ENCODE results near the gene SEC16B.
A peak's percentile ranks its signal among the peaks of the same experiment; 100 is the strongest.

The SEC16B gene

DNA sequence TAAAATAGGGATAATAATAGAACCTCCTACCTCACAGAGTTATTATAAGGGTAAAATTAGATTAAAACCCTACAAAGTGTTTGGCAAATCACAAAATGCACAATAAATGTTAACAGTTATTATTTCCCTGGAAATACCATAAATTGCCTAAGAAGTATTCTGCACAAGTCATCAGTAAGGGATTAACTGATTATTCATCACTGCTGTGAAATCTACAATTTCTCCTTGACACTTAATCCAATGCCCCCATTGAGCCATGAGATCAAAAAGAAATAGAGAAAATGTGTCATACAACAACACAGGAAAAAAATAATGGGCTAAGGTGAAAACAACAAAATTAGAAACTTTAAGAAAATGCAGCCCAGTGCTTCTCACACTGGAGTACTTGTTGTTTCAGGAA, 6.7 kb upstream of the SEC16B start:
- no peak for DNase-seq

DNA sequence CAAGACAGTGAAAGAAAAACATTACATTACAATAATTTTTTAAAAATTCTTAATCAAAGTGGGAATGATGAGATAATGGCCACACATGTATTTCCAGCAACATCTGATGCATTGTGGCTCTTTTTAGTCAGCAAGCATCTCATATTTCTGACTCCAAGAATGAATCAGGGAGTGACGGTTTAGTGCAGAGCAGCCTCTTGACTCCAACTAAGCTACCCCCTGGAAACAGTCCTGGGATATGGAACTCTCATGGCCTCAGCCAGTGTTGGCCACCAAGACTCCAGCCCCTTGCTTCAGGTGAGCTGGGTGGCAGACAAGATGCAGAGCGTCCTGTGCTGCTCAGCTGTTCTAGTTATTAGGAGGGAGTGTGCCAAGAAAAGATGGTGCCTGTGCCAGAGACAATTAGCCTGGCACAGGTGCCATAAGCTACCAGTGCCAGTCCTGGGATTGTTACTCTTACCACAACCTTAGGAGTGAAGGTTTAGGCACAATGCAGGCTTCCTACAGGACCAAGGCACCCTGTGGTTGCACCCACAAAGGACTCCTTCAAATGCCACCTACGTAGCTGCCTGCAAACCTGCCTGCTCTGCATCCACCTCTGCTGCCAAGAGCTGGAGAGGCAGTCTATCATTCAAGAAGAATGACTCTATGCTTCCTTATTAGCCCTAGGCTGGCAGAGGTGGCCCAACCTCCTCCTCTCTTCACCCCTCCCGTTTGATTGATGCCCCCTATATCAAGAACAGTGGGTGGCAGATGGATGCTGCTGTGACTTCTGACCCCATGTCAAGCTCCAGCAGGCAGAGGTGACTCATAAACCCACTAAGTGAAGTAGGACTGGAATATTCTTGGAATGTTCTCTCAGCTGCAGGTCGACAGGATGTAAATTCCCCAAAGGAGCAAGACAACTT, 6.0 kb upstream of the SEC16B start:
- DNase-seq = no peak

DNA sequence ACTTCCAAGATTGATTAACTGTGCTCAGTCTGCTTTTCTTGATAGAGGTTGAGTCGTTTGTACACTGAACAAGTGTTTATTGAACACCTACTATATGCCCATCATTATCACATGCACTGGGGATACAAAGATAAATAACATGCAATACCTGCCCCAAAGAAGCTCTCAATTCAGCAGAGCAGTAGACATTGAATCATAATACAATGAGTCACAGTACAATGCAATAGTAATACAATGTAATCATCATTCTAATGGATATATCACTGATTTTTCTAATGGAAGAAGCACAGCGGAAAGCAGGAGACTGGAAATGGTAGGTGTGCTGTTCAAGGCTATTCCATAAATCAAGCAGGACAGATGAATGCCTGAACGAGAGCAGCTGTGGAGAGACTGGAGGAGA, 3.7 kb upstream of the SEC16B start:
- no peak for DNase-seq

DNA sequence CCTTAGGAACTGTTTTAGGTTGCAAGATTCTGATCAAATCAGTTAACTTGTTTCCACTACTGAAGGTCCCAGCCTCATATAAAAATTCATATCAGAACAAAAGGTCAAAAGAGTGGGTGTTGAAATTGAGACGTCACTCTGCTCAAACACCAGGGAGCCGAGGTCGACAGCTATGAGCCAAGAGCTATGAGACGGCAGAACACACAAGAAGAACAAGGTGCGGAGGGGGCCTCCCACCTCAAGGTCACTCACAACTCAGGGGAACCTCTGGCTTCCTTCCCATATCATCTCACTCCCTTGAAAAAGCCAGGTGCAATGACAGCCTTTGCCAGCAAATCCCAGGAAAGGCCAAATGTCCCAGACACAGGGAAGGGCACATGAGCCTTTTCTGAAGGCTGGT, 749 bp downstream of the SEC16B start:
- no peak for DNase-seq

DNA sequence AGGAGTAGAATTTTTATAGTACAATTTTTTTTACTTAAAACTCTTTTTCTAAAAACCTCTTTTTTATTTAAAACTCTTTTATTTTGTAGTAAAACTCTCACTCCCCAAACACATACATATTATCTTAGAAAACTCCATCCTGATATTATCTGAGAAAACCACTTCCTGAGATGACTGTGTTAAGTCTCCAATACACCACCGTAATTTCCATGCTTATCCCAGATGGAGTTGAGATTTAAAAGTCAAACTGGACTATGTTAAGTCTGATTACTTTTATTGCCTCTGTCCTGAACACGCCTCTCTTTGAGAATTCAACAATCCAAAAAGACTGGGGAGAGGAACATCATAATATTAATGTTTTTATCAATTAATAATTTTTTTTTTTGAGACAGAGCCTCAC, 3.7 kb downstream of the SEC16B start:
- no peak for DNase-seq

DNA sequence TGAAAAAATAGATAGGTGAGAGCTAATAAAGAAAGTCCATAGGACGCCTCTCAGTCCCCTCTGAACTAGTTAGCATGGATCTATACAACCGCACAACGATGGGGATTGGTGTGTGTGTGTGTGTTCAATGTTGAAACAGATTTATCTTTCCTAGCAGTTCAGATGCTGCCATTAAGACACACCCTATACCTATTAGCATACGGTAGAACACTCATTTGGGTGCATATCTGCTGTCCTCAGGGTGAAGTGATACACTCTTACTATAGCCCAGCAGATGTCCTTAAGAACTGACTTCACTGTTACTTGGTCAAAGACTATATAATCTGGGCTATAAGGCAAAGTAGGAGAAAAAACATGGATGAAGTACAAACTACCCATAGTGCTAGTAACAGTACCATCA, 4.6 kb downstream of the SEC16B start:
- DNase-seq = no peak

DNA sequence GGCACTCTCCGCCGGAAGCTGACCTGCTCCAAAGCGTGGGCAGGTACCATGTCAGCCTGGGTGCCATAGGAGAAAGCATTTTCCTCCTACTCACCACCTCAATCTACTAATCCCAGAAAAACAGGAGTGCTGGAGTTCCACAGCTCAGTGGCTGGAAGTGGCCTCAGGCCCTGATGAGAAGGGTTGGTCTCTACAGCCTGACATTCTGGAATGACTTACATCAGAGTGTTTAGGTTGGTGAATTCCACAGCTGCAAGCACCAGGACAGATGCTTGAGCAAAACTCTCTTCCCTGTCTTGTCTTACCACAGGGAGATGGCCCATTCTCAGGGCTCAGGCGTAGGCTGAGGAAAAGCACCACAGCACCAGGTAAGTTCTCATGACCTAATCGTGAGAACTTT, 5.5 kb downstream of the SEC16B start:
- DNase-seq = no peak

DNA sequence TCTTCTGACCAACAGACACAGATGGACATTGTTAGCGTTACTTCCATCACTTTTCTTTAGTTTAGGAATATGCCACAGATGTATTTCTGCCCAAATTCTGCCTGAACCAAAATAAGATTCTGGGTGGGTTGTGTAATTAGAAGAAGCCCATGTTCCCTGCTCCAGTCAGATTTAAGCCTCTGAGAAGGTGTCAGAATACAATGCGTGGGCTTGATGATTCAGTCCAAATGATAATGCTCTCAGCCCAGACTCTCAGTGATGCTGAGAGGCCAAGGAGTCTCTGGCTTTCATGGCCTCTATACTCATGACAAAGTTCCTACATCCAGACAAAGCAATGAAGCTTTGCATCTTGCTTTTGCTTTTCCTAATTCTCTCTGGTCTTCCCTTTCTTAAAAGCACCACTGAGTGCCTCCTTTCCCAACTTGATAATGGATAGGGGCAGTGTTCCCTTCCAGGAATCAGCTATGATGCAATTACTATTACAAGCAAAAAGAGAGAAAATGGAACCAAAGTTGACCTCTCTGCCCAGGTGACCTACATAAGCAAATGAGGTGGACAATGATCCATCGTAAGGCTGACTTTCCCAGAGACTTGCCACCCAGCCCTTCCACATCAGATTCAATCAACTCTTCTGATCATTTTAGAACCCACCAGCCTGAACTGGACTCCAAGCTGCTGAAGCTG, 8.8 kb downstream of the SEC16B start:
- DNase-seq = no peak

DNA sequence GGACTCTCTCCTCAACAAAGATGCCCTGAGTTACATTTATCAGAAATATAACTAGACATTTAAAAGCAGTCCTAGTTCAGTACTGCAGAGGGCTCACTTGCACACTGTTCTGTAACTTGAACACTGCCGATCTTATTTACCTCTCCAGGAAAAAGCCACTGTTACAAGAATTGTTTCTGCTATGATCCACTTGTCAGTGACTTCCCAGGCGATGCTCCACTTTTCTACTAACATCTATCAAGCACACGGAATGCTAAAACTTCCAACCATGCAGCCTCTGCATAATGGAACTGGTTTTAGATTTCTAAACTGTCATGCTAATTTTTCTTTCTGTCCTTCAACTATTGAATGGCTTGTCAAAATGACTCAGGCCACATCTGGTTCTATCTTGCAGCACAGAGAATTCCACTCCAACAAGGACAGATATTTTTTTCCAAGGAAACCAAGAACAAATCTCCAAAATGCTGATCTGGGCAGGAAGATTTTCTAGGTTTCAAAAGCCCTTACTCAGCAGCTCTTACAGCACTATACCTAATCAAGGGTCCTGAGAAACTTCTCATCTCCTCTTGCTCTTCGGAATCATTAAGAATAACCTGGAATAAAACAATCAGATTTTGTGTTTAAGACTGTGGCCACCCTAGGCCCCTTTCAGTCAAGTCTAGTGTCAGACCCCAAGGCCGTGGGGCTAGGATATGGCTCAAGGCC, 9.9 kb downstream of the SEC16B start:
- peak; percentile 40 for DNase-seq

DNA sequence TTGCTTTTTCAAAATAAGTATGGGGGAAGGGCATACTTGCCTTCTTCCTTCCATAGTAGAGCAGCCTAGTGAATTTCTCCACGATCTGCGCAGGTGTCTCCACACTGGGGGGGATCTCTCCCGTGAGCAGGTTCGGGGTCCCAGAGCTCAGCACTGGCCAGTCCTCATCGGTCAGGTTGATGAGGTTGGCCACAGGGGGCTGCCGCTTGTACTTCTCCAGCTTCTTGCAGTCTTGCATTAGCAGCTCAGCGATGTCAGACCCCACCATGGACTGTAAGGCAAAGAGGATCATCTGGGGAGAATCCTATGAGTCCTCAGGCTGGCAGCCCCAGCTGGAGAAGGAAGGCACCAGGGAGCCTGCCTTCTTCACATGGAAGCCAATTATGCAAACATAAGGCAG, 11.8 kb downstream of the SEC16B start:
- DNase-seq = peak; percentile 47

DNA sequence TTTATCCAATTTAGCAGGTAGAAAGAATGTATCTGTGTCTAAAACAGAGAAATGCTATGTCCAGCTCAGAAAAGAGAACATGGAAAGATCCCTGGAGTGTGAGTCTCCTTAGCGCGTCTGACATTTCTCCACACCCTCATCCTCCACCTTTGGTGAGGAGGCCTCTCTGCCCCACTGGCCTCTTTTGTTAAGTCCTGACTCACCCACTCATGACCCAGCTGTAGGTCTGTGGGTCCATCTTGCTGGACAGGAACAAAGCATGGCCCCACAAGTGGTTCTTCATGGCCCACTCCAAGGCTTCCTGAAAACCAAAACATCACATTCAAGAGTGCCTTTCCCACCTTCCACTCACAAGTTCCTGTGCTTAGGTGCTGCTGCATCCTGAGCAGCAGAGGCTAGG, 15.8 kb downstream of the SEC16B start:
- no peak for DNase-seq

DNA sequence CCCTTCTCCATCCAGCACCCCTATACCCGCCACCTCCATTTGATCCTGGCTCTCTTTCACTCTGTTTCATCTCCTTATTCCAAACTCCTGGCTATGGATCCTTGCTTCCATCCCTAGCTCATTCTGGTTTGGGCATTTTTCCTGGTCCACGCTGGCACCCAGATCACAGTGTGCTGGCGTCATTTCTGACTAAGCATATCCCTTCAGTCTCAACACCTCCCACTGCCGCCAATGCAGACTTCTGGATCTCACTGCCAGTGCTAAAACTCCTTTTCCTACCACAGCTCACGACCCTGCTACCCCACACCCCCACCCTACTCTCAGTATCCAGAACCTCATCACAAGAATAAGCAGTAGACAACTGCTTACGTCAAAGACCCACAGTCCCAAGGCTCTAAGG, 16.3 kb downstream of the SEC16B start:
- no peak for DNase-seq

DNA sequence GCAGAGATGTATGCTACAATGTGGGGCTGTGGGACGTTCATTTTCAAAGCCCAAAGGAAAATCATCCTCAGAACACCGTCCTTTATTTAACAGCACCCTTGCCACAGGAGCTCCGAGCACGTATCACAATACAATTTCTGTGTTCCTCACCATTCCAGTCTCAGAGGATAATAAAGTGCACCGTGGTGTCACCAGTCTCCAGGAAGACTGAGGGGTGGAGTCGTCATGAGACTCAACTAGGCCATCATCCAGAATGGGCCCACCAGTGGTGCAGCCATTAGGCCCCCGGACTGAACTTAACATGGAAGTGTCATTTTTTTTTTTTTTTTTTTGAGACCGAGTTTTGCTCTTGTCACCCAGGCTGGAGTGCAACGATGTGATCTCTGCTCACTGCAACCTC, 17.2 kb downstream of the SEC16B start:
- DNase-seq = no peak

DNA sequence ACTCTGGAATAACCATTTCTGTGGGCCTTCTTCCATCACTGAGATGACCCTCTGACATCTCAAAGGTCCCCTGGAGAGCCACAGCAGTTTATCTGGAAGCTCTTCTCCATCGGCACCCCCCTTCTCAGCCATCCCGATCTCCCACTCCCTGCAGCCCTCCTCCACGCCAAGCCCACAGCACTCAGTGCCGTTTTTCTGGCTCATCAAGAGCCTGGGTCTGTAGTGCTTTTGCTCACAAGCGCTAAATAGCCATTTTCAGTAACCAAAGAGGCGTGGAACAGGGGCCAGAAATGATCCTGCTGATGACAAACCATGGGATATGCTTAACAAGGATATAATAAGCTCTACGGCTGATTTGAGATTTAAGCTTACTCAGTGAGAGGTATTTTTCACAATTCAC, 17.6 kb downstream of the SEC16B start:
- DNase-seq = peak; percentile 35

DNA sequence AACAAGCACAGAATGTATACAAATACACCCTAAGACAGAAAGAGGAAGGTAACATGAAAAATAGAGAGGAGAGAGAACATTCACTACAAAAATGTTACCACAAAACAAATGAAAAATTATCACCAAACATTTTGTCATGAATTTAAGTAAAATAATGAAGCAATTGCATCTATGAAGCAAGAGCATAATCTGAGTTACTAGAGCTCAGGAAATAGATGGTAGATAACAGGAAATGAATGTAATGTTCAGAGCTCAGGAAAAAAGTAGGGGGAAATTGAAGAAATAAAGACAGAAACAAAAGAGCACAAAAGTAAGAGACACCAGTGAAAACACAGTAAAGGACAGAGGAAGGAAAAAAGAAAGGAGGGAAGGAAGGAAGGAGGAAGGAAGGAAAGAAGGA, 19.4 kb downstream of the SEC16B start:
- no peak for DNase-seq

DNA sequence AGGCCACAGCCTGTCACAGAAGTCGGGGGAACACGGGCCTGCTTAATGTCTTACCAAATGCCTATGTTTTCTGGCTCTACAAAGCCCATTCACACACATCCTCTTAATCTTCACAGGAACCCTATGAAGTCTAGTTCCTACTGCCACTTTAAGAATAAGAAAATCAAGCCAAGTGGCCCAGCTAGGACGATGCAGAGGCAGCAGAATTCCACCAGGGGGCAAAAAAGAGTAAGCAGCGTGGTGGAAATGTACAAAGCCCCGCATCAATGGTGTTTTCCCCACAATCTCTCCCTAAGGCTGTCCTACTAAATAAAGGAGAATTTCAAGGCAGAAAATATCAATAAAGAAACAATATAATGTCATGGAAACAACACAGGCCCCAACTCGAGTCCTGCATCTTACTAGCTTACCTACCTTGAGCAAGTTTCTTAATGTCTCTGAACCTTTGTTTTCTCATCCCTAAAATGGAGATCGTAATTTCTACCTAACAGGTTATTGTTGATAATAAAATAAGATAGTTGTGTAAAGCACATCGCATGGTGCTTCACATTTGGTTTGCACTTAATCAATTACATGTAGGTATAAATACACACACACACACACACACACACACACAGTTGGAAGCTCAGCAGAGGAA, 21.4 kb downstream of the SEC16B start:
- peak; percentile 83 for DNase-seq

DNA sequence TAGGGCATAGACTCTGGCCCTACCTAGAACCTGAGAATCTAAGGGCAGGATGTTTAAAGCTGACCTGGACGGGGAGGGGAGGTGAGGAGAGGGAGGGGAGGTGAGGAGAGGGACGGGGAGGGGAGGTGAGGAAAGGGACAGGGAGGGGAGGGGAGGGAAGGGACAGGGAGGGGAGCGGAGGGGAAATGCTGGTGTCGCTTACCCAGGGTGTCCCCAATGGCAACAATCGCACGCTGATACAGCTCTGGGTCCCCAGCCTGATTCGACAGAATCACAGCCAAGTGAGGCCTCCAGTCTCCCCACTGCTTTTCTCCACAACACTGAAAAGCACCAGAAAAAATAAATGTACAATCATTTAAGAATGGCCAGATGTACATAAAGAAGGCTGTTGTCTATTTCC, 22.2 kb downstream of the SEC16B start:
- DNase-seq = no peak

DNA sequence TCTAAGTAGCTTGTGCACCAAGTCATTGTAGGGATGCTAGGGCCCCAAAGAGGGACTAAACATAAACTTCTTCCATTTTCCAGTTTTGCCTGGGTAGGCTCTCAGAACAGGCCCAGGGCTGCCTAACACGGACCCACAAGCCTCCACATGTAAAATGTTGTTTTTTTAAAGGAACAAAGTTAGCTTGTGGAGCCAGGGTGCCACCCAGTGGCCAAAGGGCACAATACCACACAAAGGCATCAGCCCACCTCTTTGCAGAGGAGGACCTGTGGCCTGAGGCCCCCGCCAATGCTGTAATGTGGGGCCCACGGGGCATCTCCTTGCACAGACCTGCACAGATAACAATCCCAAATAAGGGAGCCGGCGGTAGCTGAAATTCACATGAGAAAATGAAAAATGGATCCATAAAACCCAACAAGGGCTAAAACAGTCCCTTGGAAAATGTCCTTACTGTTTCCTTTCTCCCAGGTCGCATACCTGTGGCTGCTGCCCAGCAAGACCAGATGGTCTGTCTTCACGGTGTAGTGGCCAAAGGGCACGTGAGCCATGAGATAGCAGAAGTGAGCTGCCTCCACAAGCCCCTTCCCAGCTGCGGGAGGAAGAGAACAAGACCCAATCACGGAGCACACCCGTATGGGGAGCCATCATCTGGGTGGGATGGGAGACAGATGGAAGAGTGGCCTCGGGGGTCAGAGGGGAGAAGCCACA, 23.8 kb downstream of the SEC16B start:
- peak; percentile 86 for DNase-seq

DNA sequence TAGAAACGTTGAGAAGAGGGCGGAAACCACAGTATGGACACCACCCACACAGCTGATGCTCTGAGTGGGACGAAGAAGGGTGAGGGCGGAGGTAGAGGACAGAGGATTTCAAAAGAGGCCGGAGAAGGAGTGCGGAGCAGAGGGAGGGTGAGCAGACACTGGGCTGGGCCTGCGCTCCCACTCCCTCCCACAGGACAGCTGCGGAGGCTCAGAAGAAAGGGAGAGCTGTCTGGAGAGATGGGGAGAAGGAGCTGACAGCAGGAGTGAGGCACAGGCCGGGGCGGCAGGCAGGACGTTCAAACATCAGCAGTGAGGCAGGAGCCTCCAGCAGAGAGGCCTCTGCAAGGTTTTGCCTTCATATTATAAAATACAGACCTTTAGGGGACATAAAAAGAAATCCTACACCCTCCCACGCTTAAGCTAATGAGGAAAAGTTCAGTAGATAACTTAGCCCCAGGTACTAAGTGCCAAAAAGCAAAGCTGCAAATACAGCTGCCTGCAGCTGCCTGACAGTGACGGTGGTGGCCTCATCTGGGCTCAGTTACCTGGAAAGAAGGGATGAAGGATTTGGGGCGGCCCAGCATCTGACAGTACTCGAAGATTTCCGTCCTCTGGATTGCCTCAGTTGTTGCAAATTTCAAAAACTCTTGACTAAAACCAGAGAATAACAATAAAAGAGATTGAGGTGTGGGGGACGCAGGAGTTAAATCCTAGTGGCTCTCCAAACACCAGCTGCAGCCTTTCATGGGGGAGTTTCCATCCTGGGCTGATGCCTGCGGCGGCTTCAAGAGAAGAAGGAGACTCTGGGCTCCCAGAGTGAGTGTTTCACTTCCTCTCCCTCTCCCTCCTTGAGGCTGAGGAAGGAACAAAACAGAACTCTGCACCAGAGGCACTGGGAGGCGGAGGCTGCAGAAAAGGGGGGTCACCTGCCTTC, 25.6 kb downstream of the SEC16B start:
- DNase-seq = peak; percentile 32

DNA sequence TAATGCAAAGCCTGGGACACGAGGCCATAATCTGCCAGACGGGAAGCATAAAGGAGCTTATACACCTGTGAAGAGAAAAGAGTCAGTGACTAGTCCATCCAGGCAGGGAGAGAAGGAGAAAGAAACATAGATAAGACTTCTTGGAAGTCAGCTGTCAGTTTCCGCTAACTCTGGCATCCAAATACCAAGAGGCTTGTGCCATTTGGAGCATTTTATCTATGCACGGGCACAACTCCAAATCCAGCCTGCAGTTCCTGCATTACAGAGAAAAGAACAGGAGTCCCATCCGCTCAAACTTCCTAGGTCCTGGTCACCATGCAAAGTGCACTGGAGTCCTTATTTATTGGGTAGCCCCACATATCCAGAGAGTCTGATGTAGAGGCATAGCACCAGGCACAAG, 27.9 kb downstream of the SEC16B start:
- DNase-seq = no peak

DNA sequence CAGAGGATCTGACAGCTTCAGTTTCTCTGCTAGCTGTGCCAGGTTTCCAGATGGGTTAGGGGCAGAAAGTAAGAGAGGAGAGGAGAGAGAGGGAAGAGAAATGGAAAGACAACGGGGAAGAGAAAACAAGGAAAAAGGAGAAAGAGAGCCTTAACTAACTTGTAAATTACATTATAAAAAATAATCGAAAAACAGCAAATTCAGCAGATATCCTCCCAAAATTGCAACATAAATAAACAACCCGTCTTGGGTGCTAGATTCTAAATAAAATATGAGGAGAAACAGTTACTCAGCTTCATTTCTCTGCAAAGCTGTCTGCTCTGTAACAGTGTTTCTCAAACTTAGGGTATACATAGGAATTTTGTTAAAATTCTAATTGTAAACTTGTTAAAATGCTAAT, 29.2 kb downstream of the SEC16B start:
- DNase-seq = no peak

DNA sequence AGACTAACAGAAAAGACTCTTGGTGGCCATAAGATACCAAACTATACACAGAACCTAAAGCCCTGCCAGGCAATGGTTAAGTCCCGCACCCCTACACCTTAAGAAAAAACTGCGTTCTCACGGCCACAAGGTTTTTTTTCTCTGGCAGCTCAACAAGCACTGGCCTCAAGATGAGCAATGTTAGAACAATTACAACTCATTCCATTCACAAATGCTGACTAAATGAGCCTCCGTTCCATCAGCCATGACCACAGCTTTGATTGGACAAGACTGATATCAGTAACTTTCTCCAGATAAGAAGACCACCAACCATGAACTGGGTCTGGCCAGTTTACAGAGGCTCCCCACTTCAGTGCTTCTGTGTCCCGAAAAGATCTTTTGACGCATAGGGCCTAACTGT, 31.9 kb downstream of the SEC16B start:
- no peak for DNase-seq

All from retina (tissue), 1 donor.